ENCODE measurements around the gene ZSCAN5B. TPM values are rescaled to one million over a fixed set of nuclear protein-coding genes. Genes with fewer than 3 reads are reported as not detected.

ZSCAN5B gene
- total and polyA plus RNA-seq, 2 of the 13 experiments (the other 11 are each of a cell fraction or from before 2014, with no cell fraction given): not detected

DNA sequence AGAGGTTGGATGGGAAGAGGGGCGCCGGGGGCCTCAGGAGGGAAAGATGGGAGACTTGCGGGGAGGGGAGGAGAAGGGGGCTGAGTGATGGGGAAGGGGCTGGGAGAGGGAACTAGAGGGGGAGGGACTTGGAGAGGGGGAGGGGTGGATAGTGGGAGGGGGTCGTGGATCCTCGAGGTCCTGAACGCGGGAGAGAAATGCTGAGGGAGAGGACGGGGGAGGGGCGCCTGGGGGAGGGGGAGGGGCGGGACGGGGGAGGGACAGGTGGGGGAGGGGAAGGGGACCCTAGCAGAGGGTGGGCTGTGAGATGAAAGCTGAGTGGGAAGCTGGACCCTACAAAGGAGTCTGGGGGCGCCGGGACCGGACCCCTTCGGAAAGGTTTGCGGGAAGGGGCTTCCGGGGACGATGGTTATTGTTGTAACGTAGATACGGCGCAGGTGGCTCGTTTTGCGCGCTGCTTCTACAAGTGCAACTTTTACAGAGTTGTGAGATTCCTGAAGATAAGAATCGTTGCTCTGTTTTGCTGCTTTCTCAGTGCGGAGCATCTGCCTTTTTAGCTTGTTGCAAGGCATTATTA is 56.1 kb downstream of the ZSCAN5B start (continued):
- no peak for TF ChIP-seq DNMT3B (CRISPR knock-in tag; conservative IDR thresholded peaks at IDR 0.05)
- 0 out of 2 replicates have a peak, but pooled peaks have one; percentile 1 for TF ChIP-seq HOXA5 (CRISPR knock-in tag; IDR thresholded peaks at IDR 0.05)
- no peak for TF ChIP-seq TEAD3 (CRISPR knock-in tag; optimal IDR thresholded peaks at IDR 0.05; ENCODE audit: borderline replicate concordance)
- no peak for TF ChIP-seq ARHGAP35 (CRISPR knock-in tag; IDR thresholded peaks at IDR 0.05; ENCODE audit: borderline replicate concordance)
- no peak for TF ChIP-seq ZBTB7B (CRISPR knock-in tag; IDR thresholded peaks at IDR 0.05)
- TF ChIP-seq NKX3-1 (CRISPR knock-in tag; IDR thresholded peaks at IDR 0.05): no peak
- TF ChIP-seq KDM2A (CRISPR knock-in tag; IDR thresholded peaks at IDR 0.05; ENCODE audit: borderline replicate concordance, low read depth): no peak
- TF ChIP-seq, protein P1, sequence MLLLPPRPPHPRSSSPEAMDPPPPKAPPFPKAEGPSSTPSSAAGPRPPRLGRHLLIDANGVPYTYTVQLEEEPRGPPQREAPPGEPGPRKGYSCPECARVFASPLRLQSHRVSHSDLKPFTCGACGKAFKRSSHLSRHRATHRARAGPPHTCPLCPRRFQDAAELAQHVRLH (CRISPR knock-in tag; IDR thresholded peaks at IDR 0.05; ENCODE audit: borderline replicate concordance, low read depth): no peak
- no peak for TF ChIP-seq ZNF138 (CRISPR knock-in tag; IDR thresholded peaks at IDR 0.05; ENCODE audit: low read depth)
- no peak for TF ChIP-seq SMARCC2 (IDR thresholded peaks at IDR 0.05)
- no peak for TF ChIP-seq MEIS2 (CRISPR knock-in tag; IDR thresholded peaks at IDR 0.05)
- no peak for TF ChIP-seq MAZ (IDR thresholded peaks at IDR 0.05; ENCODE audit: borderline replicate concordance, low read depth, low read length)
- peak; percentile 13; the same call in 1 of the 2 replicates for TF ChIP-seq MAZ (CRISPR knock-in tag; IDR thresholded peaks at IDR 0.05; ENCODE audit: low read depth)
- no peak for TF ChIP-seq ZNF878 (CRISPR knock-in tag; IDR thresholded peaks at IDR 0.05)
- TF ChIP-seq HNRNPH1 (optimal IDR thresholded peaks at IDR 0.05; ENCODE audit: low read depth, low read length): peak; percentile 19
- TF ChIP-seq, protein P2, sequence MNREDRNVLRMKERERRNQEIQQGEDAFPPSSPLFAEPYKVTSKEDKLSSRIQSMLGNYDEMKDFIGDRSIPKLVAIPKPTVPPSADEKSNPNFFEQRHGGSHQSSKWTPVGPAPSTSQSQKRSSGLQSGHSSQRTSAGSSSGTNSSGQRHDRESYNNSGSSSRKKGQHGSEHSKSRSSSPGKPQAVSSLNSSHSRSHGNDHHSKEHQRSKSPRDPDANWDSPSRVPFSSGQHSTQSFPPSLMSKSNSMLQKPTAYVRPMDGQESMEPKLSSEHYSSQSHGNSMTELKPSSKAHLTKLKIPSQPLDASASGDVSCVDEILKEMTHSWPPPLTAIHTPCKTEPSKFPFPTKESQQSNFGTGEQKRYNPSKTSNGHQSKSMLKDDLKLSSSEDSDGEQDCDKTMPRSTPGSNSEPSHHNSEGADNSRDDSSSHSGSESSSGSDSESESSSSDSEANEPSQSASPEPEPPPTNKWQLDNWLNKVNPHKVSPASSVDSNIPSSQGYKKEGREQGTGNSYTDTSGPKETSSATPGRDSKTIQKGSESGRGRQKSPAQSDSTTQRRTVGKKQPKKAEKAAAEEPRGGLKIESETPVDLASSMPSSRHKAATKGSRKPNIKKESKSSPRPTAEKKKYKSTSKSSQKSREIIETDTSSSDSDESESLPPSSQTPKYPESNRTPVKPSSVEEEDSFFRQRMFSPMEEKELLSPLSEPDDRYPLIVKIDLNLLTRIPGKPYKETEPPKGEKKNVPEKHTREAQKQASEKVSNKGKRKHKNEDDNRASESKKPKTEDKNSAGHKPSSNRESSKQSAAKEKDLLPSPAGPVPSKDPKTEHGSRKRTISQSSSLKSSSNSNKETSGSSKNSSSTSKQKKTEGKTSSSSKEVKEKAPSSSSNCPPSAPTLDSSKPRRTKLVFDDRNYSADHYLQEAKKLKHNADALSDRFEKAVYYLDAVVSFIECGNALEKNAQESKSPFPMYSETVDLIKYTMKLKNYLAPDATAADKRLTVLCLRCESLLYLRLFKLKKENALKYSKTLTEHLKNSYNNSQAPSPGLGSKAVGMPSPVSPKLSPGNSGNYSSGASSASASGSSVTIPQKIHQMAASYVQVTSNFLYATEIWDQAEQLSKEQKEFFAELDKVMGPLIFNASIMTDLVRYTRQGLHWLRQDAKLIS (CRISPR knock-in tag; IDR thresholded peaks at IDR 0.05): no peak
- TF ChIP-seq, protein P3, sequence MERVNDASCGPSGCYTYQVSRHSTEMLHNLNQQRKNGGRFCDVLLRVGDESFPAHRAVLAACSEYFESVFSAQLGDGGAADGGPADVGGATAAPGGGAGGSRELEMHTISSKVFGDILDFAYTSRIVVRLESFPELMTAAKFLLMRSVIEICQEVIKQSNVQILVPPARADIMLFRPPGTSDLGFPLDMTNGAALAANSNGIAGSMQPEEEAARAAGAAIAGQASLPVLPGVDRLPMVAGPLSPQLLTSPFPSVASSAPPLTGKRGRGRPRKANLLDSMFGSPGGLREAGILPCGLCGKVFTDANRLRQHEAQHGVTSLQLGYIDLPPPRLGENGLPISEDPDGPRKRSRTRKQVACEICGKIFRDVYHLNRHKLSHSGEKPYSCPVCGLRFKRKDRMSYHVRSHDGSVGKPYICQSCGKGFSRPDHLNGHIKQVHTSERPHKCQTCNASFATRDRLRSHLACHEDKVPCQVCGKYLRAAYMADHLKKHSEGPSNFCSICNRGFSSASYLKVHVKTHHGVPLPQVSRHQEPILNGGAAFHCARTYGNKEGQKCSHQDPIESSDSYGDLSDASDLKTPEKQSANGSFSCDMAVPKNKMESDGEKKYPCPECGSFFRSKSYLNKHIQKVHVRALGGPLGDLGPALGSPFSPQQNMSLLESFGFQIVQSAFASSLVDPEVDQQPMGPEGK (CRISPR knock-in tag; IDR thresholded peaks at IDR 0.05): peak; percentile 78
- peak; percentile 87; the same call in 1 of the 2 replicates for TF ChIP-seq ZC3H4 (CRISPR knock-in tag; IDR thresholded peaks at IDR 0.05; ENCODE audit: borderline replicate concordance)
- no peak for TF ChIP-seq SRSF9 (IDR thresholded peaks at IDR 0.05; ENCODE audit: borderline replicate concordance, insufficient read depth, low read depth, low read length, poor library complexity, severe bottlenecking)
- no peak for TF ChIP-seq ZNF136 (CRISPR knock-in tag; IDR thresholded peaks at IDR 0.05; ENCODE audit: low read depth)
- TF ChIP-seq MIXL1 (CRISPR knock-in tag; IDR thresholded peaks at IDR 0.05): no peak
- no peak for TF ChIP-seq NFRKB (IDR thresholded peaks at IDR 0.05)
- TF ChIP-seq, protein P4, sequence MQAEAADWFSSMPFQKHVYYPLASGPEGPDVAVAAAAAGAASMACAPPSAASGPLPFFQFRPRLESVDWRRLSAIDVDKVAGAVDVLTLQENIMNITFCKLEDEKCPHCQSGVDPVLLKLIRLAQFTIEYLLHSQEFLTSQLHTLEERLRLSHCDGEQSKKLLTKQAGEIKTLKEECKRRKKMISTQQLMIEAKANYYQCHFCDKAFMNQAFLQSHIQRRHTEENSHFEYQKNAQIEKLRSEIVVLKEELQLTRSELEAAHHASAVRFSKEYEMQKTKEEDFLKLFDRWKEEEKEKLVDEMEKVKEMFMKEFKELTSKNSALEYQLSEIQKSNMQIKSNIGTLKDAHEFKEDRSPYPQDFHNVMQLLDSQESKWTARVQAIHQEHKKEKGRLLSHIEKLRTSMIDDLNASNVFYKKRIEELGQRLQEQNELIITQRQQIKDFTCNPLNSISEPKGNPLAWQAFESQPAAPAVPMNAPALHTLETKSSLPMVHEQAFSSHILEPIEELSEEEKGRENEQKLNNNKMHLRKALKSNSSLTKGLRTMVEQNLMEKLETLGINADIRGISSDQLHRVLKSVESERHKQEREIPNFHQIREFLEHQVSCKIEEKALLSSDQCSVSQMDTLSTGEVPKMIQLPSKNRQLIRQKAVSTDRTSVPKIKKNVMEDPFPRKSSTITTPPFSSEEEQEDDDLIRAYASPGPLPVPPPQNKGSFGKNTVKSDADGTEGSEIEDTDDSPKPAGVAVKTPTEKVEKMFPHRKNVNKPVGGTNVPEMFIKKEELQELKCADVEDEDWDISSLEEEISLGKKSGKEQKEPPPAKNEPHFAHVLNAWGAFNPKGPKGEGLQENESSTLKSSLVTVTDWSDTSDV (CRISPR knock-in tag; IDR thresholded peaks at IDR 0.05): no peak
